Endothelial cell of hepatic sinusoid (primary cell): ENCODE results near the gene CMTM4.
"Not testable (repeated sequence)": the region's sequence is repeated elsewhere in the genome, so short reads cannot be mapped to it uniquely, and the experiment has no call there.

ENCODE experiments used
- in situ Hi-C: cut with HindIII; loops from 2 replicates; pipeline ENCODE4 v1.10.0; 2017; ENCODE audit warnings: low sequenced_read_pairs

The CMTM4 gene

GRCh38 chr16:66677179-66677578 lies 19.4 kb downstream of the CMTM4 start:
- in situ Hi-C loops: no loop called here

GRCh38 chr16:66676599-66676998 lies 19.9 kb downstream of the CMTM4 start:
- in situ Hi-C loops: no loop called here

- in situ Hi-C loops: no loop called here
These were observed 22.9 kb downstream of the CMTM4 start for GRCh38 chr16:66673691-66674090.

GRCh38 chr16:66670691-66671388 lies 25.7 kb downstream of the CMTM4 start:
- in situ Hi-C loops: no loop called here

GRCh38 chr16:66668777-66669444 lies 27.6 kb downstream of the CMTM4 start:
- in situ Hi-C loops: no loop called here

GRCh38 chr16:66667944-66668343 lies 28.6 kb downstream of the CMTM4 start:
- in situ Hi-C loops: no loop called here

- in situ Hi-C loops: no loop called here
These were observed 33.9 kb downstream of the CMTM4 start for GRCh38 chr16:66662445-66663194.

- in situ Hi-C loops: not testable (repeated sequence)
These were observed 34.7 kb downstream of the CMTM4 start for GRCh38 chr16:66661671-66662346.

GRCh38 chr16:66661210-66661560 lies 35.4 kb downstream of the CMTM4 start:
- in situ Hi-C loops: no loop called here

- in situ Hi-C loops: no loop called here
These were observed 35.9 kb downstream of the CMTM4 start for GRCh38 chr16:66660422-66661209.

- in situ Hi-C loops: no loop called here
These were observed 37.7 kb downstream of the CMTM4 start for GRCh38 chr16:66658860-66659190.

- in situ Hi-C loops: no loop called here
These were observed 38.2 kb downstream of the CMTM4 start for GRCh38 chr16:66658143-66658859.

- in situ Hi-C loops: no loop called here
These were observed 40.0 kb downstream of the CMTM4 start for GRCh38 chr16:66656547-66656946.

GRCh38 chr16:66653581-66654350 lies 42.8 kb downstream of the CMTM4 start:
- in situ Hi-C loops: no loop called here

GRCh38 chr16:66652661-66653360 lies 43.7 kb downstream of the CMTM4 start:
- in situ Hi-C loops: no loop called here

GRCh38 chr16:66651965-66652364 lies 44.6 kb downstream of the CMTM4 start:
- in situ Hi-C loops: no loop called here

GRCh38 chr16:66651474-66651765 lies 45.1 kb downstream of the CMTM4 start:
- in situ Hi-C loops: no loop called here

- in situ Hi-C loops: no loop called here
These were observed 45.7 kb downstream of the CMTM4 start for GRCh38 chr16:66650707-66651473.
